Raji (cell line): ENCODE data around the gene ATP11B.

Experiments used
- POLR2A ChIP-seq: IDR thresholded peaks from 2 replicates; pipeline ENCODE4 v1.6.1; 2011; ENCODE audit warnings: low read depth, low read length, control low read depth; ENCODE audit not compliant: insufficient read depth

Gene ATP11B

DNA sequence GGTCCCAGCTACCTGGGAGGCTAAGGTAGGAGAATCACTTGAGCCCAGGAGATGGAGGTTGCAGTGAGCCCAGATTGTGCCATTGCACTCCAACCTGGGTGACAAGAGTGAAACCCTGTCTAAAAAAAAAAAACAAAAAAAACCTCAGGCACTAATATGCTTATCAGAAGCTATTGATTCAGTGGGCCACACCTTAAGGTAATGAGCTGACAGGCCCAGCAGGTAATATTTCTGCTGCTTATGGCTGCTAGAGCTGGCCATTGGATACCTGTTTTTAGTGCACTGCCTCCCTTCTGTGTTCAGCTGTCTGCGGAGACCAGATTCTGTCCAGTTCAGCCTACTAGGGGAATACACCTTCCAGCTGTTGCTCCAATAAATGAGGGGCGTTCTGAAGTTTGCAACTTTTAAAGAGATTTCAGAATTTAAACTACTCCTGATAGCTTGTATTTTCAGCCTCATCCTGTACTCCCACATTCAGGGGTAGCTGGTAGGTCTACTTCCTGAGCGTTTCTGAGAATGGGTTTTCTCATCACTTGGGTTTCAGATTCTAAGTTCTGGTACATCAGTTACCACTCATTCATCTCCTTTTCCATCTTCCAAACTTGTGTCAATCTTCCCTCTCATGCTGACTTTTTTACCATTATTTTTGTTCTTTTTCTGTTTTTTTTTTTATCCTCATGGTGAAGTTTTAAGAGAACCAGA lies 69.0 kb downstream of the ATP11B start:
- no peak for TF ChIP-seq POLR2A

GRCh38 chr3:182869059-182869458 lies 75.8 kb downstream of the ATP11B start:
- TF ChIP-seq POLR2A, result no peak

GRCh38 chr3:182879031-182879611 lies 85.8 kb downstream of the ATP11B start:
- no peak for TF ChIP-seq POLR2A

GRCh38 chr3:182886497-182886896 lies 93.2 kb downstream of the ATP11B start:
- no peak for TF ChIP-seq POLR2A

- no peak for TF ChIP-seq POLR2A
These were observed 96.8 kb downstream of the ATP11B start for GRCh38 chr3:182889948-182890629.

- TF ChIP-seq POLR2A, result no peak
These were observed 98.1 kb downstream of the ATP11B start for GRCh38 chr3:182891364-182891763.

DNA sequence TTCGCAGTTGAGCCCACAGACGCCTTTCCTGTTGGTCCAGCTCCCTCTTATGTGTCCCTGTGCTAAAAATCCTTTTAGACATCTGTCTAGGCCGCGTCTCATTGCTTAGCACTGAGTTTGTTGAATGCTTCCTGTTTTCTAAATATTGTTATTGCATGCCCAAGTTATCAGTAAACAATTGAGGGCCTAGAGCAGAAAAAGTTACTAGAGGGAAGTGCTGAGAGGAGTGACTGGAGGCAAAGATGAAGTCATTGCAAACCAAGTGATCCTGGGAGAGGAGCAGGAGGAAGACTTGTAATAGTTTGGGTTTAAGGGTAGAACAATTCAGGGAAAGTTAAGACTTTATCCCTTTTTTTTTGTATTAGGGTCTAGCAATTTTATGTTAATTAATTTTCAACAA lies 98.9 kb downstream of the ATP11B start:
- no peak for TF ChIP-seq POLR2A

- TF ChIP-seq POLR2A, result no peak
These were observed 102.3 kb downstream of the ATP11B start for GRCh38 chr3:182895513-182896112.

GRCh38 chr3:182896553-182896952 lies 103.2 kb downstream of the ATP11B start:
- TF ChIP-seq POLR2A, result no peak

DNA sequence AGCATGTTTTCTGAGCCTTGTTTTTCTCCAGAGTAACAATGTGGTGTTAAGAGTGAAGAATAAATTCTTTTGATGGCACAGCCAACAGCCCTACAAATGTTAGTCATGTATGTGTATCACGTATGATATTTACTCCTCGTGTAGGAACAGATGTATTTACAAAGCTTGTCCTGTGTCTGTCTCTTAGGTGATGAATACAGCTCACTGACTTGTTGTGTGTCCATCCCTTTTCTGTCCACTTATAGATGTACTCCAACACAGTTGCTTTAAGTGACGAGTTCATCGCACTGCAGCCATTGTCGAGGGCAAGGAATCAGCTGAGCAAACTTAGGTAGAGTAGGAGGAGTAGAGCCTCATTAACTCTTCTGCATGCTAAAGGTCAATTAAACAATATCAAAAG lies 108.9 kb downstream of the ATP11B start:
- no peak for TF ChIP-seq POLR2A

DNA sequence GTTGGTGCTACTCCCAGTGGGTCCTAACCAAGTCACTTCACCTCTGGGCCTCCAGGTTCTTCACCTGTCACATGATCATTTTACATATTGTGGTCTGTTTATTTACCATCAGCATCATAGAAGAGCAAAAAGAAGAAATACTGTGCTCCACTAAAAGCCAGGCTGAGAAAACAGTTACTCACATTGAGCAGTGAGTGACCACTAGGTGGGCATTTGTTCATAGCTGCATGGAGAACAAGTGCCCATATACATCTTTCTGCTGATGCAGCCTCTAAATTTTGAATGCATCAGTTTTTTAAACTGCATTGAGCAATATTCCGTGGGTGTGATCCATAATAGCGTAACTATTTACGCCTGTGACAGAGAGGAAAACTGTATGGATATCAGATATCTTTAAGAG lies 110.9 kb downstream of the ATP11B start:
- TF ChIP-seq POLR2A, result no peak

- no peak for TF ChIP-seq POLR2A
These were observed 112.3 kb downstream of the ATP11B start for GRCh38 chr3:182905623-182906022.

DNA sequence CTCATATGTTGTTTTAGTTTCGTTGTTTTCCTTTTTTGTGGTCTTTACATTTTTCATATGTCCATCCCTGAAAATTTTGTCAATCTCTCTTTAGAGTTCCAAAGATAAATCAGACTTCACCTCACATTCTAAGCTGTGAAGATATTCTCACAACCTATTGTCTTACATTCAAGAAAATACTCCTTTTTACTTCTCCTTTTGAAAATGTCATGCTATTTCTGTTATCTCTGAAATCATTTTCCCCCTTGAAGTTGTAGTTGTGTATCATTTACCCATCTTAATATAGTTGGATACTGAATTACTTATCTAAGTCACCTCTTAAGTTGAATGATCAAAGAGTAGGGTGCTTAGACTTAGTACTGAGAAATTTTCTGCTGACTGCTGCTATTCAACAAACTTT lies 112.7 kb downstream of the ATP11B start:
- TF ChIP-seq POLR2A, result no peak

DNA sequence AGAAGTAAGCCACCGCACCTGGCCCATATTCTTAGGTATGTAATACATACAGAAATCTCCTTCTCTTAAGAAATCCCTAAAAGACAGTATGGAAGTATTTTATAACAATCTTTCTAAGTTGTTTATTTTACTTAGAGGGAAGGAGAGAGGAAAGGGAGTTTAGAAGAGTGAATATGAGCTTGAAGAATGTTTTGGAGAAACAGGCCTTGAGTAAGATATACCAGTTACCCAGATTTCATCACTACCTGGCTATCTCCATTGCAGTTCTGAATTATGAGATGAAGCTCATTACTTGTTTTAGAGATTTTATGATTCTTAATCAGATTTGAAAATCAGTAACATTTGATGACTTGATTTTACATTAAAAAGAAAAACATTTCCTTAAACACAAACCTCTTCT lies 115.2 kb downstream of the ATP11B start:
- TF ChIP-seq POLR2A, result no peak

DNA sequence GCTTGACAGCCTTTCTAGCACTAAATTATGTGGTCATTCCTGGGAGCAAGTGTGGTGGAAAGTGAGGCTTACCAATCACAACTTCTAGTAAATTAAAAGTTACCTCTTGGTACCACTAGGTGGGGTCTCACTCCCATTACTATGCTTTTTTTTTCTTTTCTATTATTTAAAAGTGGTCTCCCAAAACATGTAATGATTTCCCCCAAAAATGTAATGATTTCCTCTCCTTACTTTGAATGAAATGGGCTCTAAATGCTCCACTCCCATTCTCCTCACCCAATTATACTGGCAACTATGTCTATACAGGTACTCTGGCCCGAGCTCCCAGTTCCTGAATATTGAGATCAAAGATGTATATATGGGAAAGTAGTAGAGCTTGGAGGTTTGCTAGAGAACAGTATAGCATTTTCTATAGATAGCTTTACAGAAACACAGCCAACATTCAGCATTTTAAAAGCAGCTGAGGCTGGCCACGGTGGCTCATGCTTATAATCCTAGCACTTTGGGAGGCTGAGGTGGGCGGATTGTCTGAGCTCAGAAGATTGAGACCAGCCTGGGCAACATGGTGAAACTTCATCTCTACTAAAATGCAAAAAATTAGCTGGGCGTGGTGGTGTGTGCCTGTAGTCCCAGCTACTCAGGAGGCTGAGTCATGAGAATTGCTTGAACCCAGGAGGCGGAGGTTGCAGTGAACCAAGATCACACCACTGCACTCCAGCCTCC lies 116.2 kb downstream of the ATP11B start:
- no peak for TF ChIP-seq POLR2A
